PC-9 (cell line): ENCODE results near the gene RNF220. TPM values are rescaled to one million over a fixed set of nuclear protein-coding genes. Genes with fewer than 3 reads are reported as not detected.
A peak's percentile ranks its signal among the peaks of the same experiment; 100 is the strongest.

Experiments used
- BruUV-seq: library from RNA; stranded (reverse); fragments of 400-500 nt; replicated peaks from 2 replicates; lab custom pipeline; 2021; lab: Mats Ljungman, UMichigan
- CTCF ChIA-PET: fragments of 300-600 bp; sonication (Branson Sonifier 250); formaldehyde crosslinking; loops from one replicate; lab custom pipeline; 2022; ENCODE audit warnings: antibody characterized with exemption; lab: Charles Lee
- POLR2A ChIA-PET: fragments of 300-600 bp; sonication (Branson Sonifier 250); formaldehyde crosslinking; loops from one replicate; lab custom pipeline; 2022; ENCODE audit warnings: antibody characterized with exemption; ENCODE audit not compliant: unreplicated experiment; lab: Charles Lee
- DNase-seq, 2 experiments: peaks; one replicate each; pipeline versions ENCODE4 v3.0.0 to v3.0.0-alpha.2; 2015 to 2022; ENCODE audit warnings: mixed read lengths in 1 of 2
- H2AFZ ChIP-seq: fragments of 200-600 bp; sonication (generic); 2 replicates; pipeline ENCODE4 v1.8.1; 2017; ENCODE audit warnings: antibody characterized with exemption
- H3F3A ChIP-seq: fragments of 200-600 bp; sonication (generic); 2 replicates; pipeline ENCODE4 v1.8.1; 2017; ENCODE audit warnings: antibody characterized with exemption, mild to moderate bottlenecking, low read depth; ENCODE audit not compliant: insufficient read depth
- H3K27ac ChIP-seq: fragments of 200-600 bp; sonication (generic); 2 replicates; pipeline ENCODE4 v1.6.1; 2016; ENCODE audit warnings: mixed run types
- H3K27me3 ChIP-seq: fragments of 200-600 bp; sonication (generic); 2 replicates; pipeline ENCODE4 v1.6.1; 2016; ENCODE audit warnings: low read depth, mixed run types; ENCODE audit not compliant: insufficient read depth
- H3K36me3 ChIP-seq: fragments of 200-600 bp; sonication (generic); 2 replicates; pipeline ENCODE4 v1.6.1; 2016; ENCODE audit warnings: low read depth, mixed run types
- H3K4me1 ChIP-seq: fragments of 200-600 bp; sonication (generic); replicated peaks from 2 replicates; pipeline ENCODE4 v1.6.1; 2016; ENCODE audit warnings: mixed run types; ENCODE audit not compliant: insufficient read depth
- H3K4me2 ChIP-seq: fragments of 200-600 bp; sonication (generic); 2 replicates; pipeline ENCODE4 v1.6.1; 2017; ENCODE audit warnings: mixed run types
- H3K4me3 ChIP-seq: fragments of 200-600 bp; sonication (generic); 2 replicates; pipeline ENCODE4 v1.6.1; 2016; ENCODE audit warnings: mixed run types
- H3K79me2 ChIP-seq: fragments of 200-600 bp; sonication (generic); 2 replicates; pipeline ENCODE4 v1.6.1; 2017; ENCODE audit warnings: low read depth, mixed run types
- H3K9me2 ChIP-seq: fragments of 200-600 bp; sonication (generic); 2 replicates; pipeline ENCODE4 v1.8.1; 2017; ENCODE audit warnings: mild to moderate bottlenecking; ENCODE audit not compliant: insufficient read depth
- H3K9me3 ChIP-seq: fragments of 200-600 bp; sonication (generic); 2 replicates; pipeline ENCODE4 v1.8.1; 2016; ENCODE audit warnings: low read depth; ENCODE audit not compliant: insufficient read depth
- H4K20me1 ChIP-seq: fragments of 200-600 bp; sonication (generic); 2 replicates; pipeline ENCODE4 v1.8.1; 2017; ENCODE audit not compliant: insufficient read depth
- CTCF ChIP-seq: fragments of 200-600 bp; sonication (generic); conservative IDR thresholded peaks from 2 replicates; pipeline ENCODE4 v1.6.1; 2017; ENCODE audit warnings: mixed run types, antibody characterized with exemption, mild to moderate bottlenecking, moderate library complexity
- EZH2 ChIP-seq: fragments of 200-600 bp; sonication (generic); IDR thresholded peaks from 2 replicates; pipeline ENCODE4 v1.8.0; 2017; ENCODE audit warnings: antibody characterized with exemption, low read depth
- intact Hi-C: fragments of 100-400 bp; cut with micrococcal nuclease; formaldehyde crosslinking; loops from one replicate; pipeline ENCODE4 v1.10.0; 2022; ENCODE audit not compliant: unreplicated experiment
- total RNA-seq: library from RNA; stranded (reverse); gene quantifications from 2 replicates; pipeline ENCODE4 v1.2.3, GENCODE V29; 2021

RNF220 gene
- total RNA-seq, 1 experiment from 2014 or later = 82.9 TPM

- TF ChIP-seq EZH2 = no peak
- BruUV-seq = no TSS peak
- Histone ChIP-seq H3K9me3 (no peaks in the 10 kb centered on the region), H3K27ac (no peak overlapping the region), H3K9me2 (no peaks in the 10 kb centered on the region), H3K79me2 (peaks cover 17% of the 10 kb centered on the region; the same call in 1 of the 2 replicates), H3K36me3 (0 out of 2 replicates have a peak, but pooled peaks cover 25% of the 10 kb centered on the region), H3F3A (peaks cover 9% of the 10 kb centered on the region; the same call in 1 of the 2 replicates), H4K20me1 (no peaks in the 10 kb centered on the region; the same call in 1 of the 2 replicates), H3K27me3 (no peaks in the 10 kb centered on the region), H3K4me3 (no peak overlapping the region), H3K4me1 (peaks cover 21% of the 10 kb centered on the region), H3K4me2 (no peak overlapping the region), H2AFZ (no peak overlapping the region)
- ChIA-PET POLR2A (no interaction called here), CTCF (no interaction called here)
- no peak for DNase-seq
- intact Hi-C loops = no loop called here
Observed at GRCh38 chr1:44635439-44635838, 230.4 kb downstream of the RNF220 start.

DNA sequence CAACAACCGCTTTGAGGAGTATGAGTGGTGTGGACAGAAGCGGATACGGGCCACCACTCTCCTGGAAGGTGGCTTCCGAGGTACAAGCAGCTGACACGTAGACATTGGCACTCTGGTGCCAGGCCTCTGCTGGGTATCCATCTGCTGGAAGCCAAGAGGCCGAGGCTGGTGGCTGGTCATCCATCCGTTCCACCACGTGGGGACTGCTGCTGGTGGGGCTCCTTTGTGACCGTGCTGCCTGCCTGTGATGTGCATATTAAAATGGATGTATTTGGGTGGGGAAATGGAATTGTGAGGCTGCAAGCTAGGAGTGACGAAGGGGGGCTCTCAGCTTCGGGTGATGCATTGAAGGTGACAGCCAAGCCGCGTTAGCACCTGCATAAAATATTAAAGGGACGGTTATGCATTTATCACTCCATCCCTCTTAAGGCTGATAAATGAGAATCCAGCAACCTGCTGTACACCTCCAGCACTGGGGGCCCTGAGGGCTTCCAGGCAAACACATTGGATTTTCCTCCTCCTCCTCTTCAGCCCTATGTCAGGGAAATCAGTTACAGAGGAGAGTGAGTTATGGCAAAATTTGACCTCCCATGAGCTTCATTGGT is 231.1 kb downstream of the RNF220 start:
- Histone ChIP-seq H3K36me3 (0 out of 2 replicates have a peak, but pooled peaks cover 25% of the 10 kb centered on the region), H3K79me2 (peaks cover 17% of the 10 kb centered on the region; the same call in 1 of the 2 replicates), H3K27ac (no peak overlapping the region), H2AFZ (no peak overlapping the region), H4K20me1 (no peaks in the 10 kb centered on the region; the same call in 1 of the 2 replicates), H3K4me3 (no peak overlapping the region), H3K4me2 (no peak overlapping the region), H3K4me1 (peaks cover 15% of the 10 kb centered on the region), H3K9me3 (no peaks in the 10 kb centered on the region), H3K9me2 (no peaks in the 10 kb centered on the region), H3F3A (peaks cover 2% of the 10 kb centered on the region; the same call in 1 of the 2 replicates), H3K27me3 (no peaks in the 10 kb centered on the region)
- BruUV-seq = no TSS peak
- intact Hi-C loops = no loop called here
- ChIA-PET CTCF (no interaction called here), POLR2A (interaction anchor here (0.6 kb wide), 1 partner anchor 547 kb away, joined by 4 read pairs; no protein-coding TSS in a partner anchor)
- TF ChIP-seq CTCF (no peak), EZH2 (no peak)
- peak in 1 of 2 experiments; percentile 10 for DNase-seq

DNA sequence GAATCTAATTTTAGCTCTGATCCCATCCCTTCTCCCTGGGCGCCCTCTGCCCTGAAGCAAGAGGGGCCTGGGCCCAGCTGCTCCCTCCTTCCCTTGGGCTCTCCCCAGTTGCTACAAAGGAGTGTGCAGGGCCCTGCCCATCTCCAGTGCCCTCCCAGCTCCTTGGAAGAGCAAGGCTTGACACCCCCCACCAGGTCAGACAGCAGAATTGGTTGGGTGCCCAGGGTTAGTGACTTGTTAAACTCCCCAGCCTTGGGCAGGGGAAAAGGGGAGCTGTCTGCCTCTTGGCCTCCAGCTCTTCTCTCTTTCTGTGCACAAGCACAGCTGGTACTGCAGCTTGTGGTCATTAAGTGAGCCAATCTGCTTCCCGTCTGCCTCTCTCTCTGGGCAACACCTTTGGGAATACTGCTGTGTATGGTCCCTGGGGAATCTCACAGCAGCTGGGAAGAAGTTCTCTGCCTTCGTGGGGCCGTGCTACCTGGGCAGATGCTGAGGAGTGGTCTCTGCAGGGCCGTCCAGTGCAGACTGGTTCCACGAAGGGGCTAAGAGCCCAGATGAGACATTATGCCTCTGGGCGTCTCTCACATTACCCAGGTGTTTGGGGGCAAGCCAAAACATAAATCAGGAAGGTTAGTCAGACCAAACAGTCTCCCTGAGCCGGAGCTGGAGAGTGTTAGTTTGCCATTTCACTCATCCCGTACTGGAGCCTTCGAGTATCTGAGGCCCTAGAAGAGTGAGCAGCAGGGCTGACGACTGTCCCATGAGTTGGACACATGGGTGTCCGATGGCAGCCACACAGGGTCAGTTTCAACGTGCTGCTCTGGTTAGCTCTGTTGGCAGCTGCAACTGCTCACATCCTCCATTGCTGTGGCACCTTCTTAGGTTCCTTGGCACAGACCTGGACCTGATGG is 231.9 kb downstream of the RNF220 start:
- H3K4me2 ChIP-seq = no peak overlapping the region
- POLR2A ChIA-PET = interaction anchor here (0.6 kb wide), 1 partner anchor 547 kb away, joined by 4 read pairs; no protein-coding TSS in a partner anchor
- H3K36me3 ChIP-seq = 0 out of 2 replicates have a peak, but pooled peaks cover 25% of the 10 kb centered on the region

More for the DNA sequence above, 231.9 kb downstream of the RNF220 start:
- H3K27ac ChIP-seq = no peak overlapping the region
- H3K4me1 ChIP-seq = peaks cover 12% of the 10 kb centered on the region
- peaks cover 17% of the 10 kb centered on the region; the same call in 1 of the 2 replicates for H3K79me2 ChIP-seq
- H2AFZ ChIP-seq = no peak overlapping the region
- no peak overlapping the region for H3K4me3 ChIP-seq
- H3K27me3 ChIP-seq = no peaks in the 10 kb centered on the region
- H3K9me3 ChIP-seq = no peaks in the 10 kb centered on the region
- H4K20me1 ChIP-seq = no peaks in the 10 kb centered on the region; the same call in 1 of the 2 replicates
- H3K9me2 ChIP-seq = no peaks in the 10 kb centered on the region
- CTCF ChIA-PET = no interaction called here
- TF ChIP-seq EZH2 (no peak), CTCF (no peak)
- intact Hi-C loops = no loop called here
- H3F3A ChIP-seq = no peaks in the 10 kb centered on the region
- BruUV-seq = no TSS peak
- peak in 1 of 2 experiments; percentile 12 for DNase-seq
